OCI-LY1 (cell line): ENCODE measurements around the gene UBA52.

Experiments
- H2AFZ ChIP-seq: fragments of 200-600 bp; sonication (generic), shearing (Covaris generic); 2 replicates; pipeline ENCODE4 v1.6.0; 2014; ENCODE audit warnings: antibody characterized with exemption, mild to moderate bottlenecking, low read length
- H3F3A ChIP-seq: fragments of 200-600 bp; sonication (generic), shearing (Covaris generic); 2 replicates; pipeline ENCODE4 v1.6.0; 2014; ENCODE audit warnings: mild to moderate bottlenecking, antibody characterized with exemption, low read length, moderate library complexity; ENCODE audit not compliant: insufficient read depth
- H3K27ac ChIP-seq: fragments of 200-600 bp; sonication (generic); 2 replicates; pipeline ENCODE4 v1.5.1; 2014; ENCODE audit warnings: low read length, mixed run types, mild to moderate bottlenecking, low read depth; ENCODE audit not compliant: poor library complexity, severe bottlenecking
- H3K27me3 ChIP-seq: fragments of 200-600 bp; sonication (generic); 2 replicates; pipeline ENCODE4 v1.6.0; 2014; ENCODE audit warnings: antibody characterized with exemption, mild to moderate bottlenecking, low read length, moderate library complexity; ENCODE audit not compliant: insufficient read depth
- H3K36me3 ChIP-seq: fragments of 200-600 bp; sonication (generic); 2 replicates; pipeline ENCODE4 v1.6.1; 2014; ENCODE audit warnings: mild to moderate bottlenecking, antibody characterized with exemption, low read length, moderate library complexity, mixed read lengths; ENCODE audit not compliant: insufficient read depth
- H3K4me1 ChIP-seq: fragments of 200-600 bp; sonication (generic); 2 replicates; pipeline ENCODE4 v1.5.1; 2014; ENCODE audit warnings: mild to moderate bottlenecking, low read length, moderate library complexity; ENCODE audit not compliant: insufficient read depth, severe bottlenecking
- H3K4me2 ChIP-seq: fragments of 200-600 bp; sonication (generic), shearing (Covaris generic); 2 replicates; pipeline ENCODE4 v1.6.1; 2014; ENCODE audit warnings: low read length
- H3K4me3 ChIP-seq: fragments of 200-600 bp; sonication (generic); 2 replicates; pipeline ENCODE4 v1.5.1; 2014; ENCODE audit warnings: low read length, low read depth, mild to moderate bottlenecking, mixed read lengths; ENCODE audit not compliant: poor library complexity, severe bottlenecking
- H3K79me2 ChIP-seq: fragments of 200-600 bp; shearing (Covaris generic); 2 replicates; pipeline ENCODE4 v1.6.1; 2016; ENCODE audit warnings: mixed run types, low read length, mixed read lengths; ENCODE audit not compliant: insufficient read depth
- H3K9ac ChIP-seq: fragments of 200-600 bp; sonication (generic), shearing (Covaris generic); 2 replicates; pipeline ENCODE4 v1.6.1; 2014; ENCODE audit warnings: mild to moderate bottlenecking, low read length, mixed read lengths
- H3K9me2 ChIP-seq: fragments of 200-600 bp; sonication (generic), shearing (Covaris generic); 2 replicates; pipeline ENCODE4 v1.6.1; 2014; ENCODE audit warnings: low read depth, mild to moderate bottlenecking, low read length, mixed read lengths
- H3K9me3 ChIP-seq: fragments of 200-600 bp; shearing (Covaris generic); 2 replicates; pipeline ENCODE4 v1.6.1; 2014; ENCODE audit warnings: low read length, mixed read lengths
- H4K20me1 ChIP-seq: fragments of 200-600 bp; sonication (generic), shearing (Covaris generic); 2 replicates; pipeline ENCODE4 v1.6.0; 2016; ENCODE audit warnings: mild to moderate bottlenecking, low read length; ENCODE audit not compliant: insufficient read depth
- CTCF ChIP-seq: fragments of 200-600 bp; sonication (generic), shearing (Covaris generic); IDR thresholded peaks from 2 replicates; pipeline ENCODE4 v1.5.1; 2017; ENCODE audit warnings: mild to moderate bottlenecking, antibody characterized with exemption, low read length, moderate library complexity, mixed read lengths
- EZH2 ChIP-seq: fragments of 200-600 bp; sonication (generic), shearing (Covaris generic); IDR thresholded peaks from 2 replicates; pipeline ENCODE4 v1.8.0; 2017; ENCODE audit warnings: borderline replicate concordance, mixed run types, mild to moderate bottlenecking, antibody characterized with exemption, low read length, moderate library complexity, mixed read lengths

The UBA52 gene

GRCh38 chr19:18541992-18542940 lies 29.4 kb upstream of the UBA52 start:
- Histone ChIP-seq H3K79me2 (0 out of 2 replicates have a peak, but pooled peaks cover 4% of the 10 kb centered on the region), H3K9me3 (no peaks in the 10 kb centered on the region), H3K4me1 (peaks cover 20% of the 10 kb centered on the region), H3K9me2 (no peaks in the 10 kb centered on the region), H3K9ac (peak overlapping the region; percentile 97), H3K27me3 (no peaks in the 10 kb centered on the region), H4K20me1 (no peaks in the 10 kb centered on the region), H3K4me3 (peak overlapping the region; percentile 89), H3F3A (no peaks in the 10 kb centered on the region), H2AFZ (no peak overlapping the region), H3K4me2 (peak overlapping the region; percentile 100), H3K36me3 (peaks cover 34% of the 10 kb centered on the region), H3K27ac (peak overlapping the region; percentile 73)
- TF ChIP-seq EZH2 (no peak), CTCF (no peak)

- Histone ChIP-seq H3K9ac (peak within 1 kb of the TSS; percentile 97), H3K4me3 (peak within 1 kb of the TSS; percentile 89), H3K4me2 (peak within 1 kb of the TSS; percentile 100), H3K9me3 (no peaks in the 10 kb centered on the region), H3K27ac (peak within 1 kb of the TSS; percentile 73), H3F3A (no peaks in the 10 kb centered on the region), H3K27me3 (no peaks in the 10 kb centered on the region), H3K79me2 (0 out of 2 replicates have a peak, but pooled peaks cover 4% of the 10 kb centered on the region), H3K9me2 (no peaks in the 10 kb centered on the region), H2AFZ (no peak within 1 kb of the TSS), H4K20me1 (no peaks in the 10 kb centered on the region), H3K4me1 (peaks cover 20% of the 10 kb centered on the region), H3K36me3 (peaks cover 25% of the 10 kb centered on the region)
- TF ChIP-seq CTCF: no peak
- TF ChIP-seq EZH2: no peak
These were observed 28.5 kb upstream of the UBA52 start, which contains the start of gene FKBP8 for GRCh38 chr19:18542941-18543813. TSS of gene FKBP8 (minus strand) at chr19:18543573. CDS start at chr19:18541970, 1,603 bp downstream.

GRCh38 chr19:18543814-18544475 lies 27.7 kb upstream of the UBA52 start:
- peak overlapping the region; percentile 89 for H3K4me2 ChIP-seq
- H3K27ac ChIP-seq: no peak overlapping the region
- H3K4me3 ChIP-seq: peak overlapping the region; percentile 89
- H3K36me3 ChIP-seq: peaks cover 21% of the 10 kb centered on the region
- TF ChIP-seq EZH2 (no peak), CTCF (peak; percentile 33; the same call in 1 of the 2 replicates)
- H3K79me2 ChIP-seq: 0 out of 2 replicates have a peak, but pooled peaks cover 4% of the 10 kb centered on the region
- H2AFZ ChIP-seq: no peak overlapping the region
- peaks cover 20% of the 10 kb centered on the region for H3K4me1 ChIP-seq
- no peaks in the 10 kb centered on the region for H3K9me3 ChIP-seq
- H3F3A ChIP-seq: no peaks in the 10 kb centered on the region
- no peaks in the 10 kb centered on the region for H3K9me2 ChIP-seq
- H3K27me3 ChIP-seq: no peaks in the 10 kb centered on the region
- peak overlapping the region; percentile 59 for H3K9ac ChIP-seq
- no peaks in the 10 kb centered on the region for H4K20me1 ChIP-seq
